Body of pancreas (tissue), 4 donors: ENCODE data around the gene TMUB1. TPM values are rescaled to one million over a fixed set of nuclear protein-coding genes. Genes with fewer than 3 reads are reported as not detected.
A peak's percentile ranks its signal among the peaks of the same experiment; 100 is the strongest.

Source experiments
- ATAC-seq: fragments of 150-250 bp; one replicate; pipeline ENCODE4 v1.9.1; 2016
- DNase-seq, 4 donors: peaks; one replicate each; pipeline ENCODE4 v3.0.0-alpha.2; 2019
- H3K27ac ChIP-seq, 4 donors: fragments of 200-600 bp; sonication (generic); 1 replicate in 3 of 4; 2 replicates in 1 of 4; pipeline versions ENCODE4 v1.5.1 to v1.6.1; 2016 to 2019; ENCODE audit warnings: mild to moderate bottlenecking in 1 of 4, mixed read lengths in 1 of 4, moderate library complexity in 1 of 4
- H3K27me3 ChIP-seq, 2 donors: fragments of 200-600 bp; sonication (generic); one replicate each; pipeline ENCODE4 v1.6.0; 2016; ENCODE audit warnings: mild to moderate bottlenecking in 1 of 2
- H3K36me3 ChIP-seq, 2 donors: fragments of 200-600 bp; sonication (generic); replicated peaks in 1 of 2; 2 replicates each; pipeline ENCODE4 v1.5.1; 2016; ENCODE audit warnings: low read depth in 2 of 2; ENCODE audit not compliant: insufficient read depth in 1 of 2
- H3K4me1 ChIP-seq: fragments of 200-600 bp; sonication (generic); one replicate; pipeline ENCODE4 v1.6.0; 2016
- H3K4me3 ChIP-seq, 2 donors: fragments of 200-600 bp; sonication (generic); 1 replicate in 1 of 2; 2 replicates in 1 of 2; pipeline ENCODE4 v1.5.1; 2016 to 2019
- H3K9me3 ChIP-seq, 3 donors: fragments of 200-600 bp; sonication (generic); 1 replicate in 2 of 3; 2 replicates in 1 of 3; pipeline ENCODE4 v1.5.1; 2016
- CTCF ChIP-seq, 7 experiments: fragments of 450-650 bp in 4 of 7; fragments of 200-600 bp in 3 of 7; sonication (generic) in 3 of 7; IDR thresholded peaks; one replicate each; pipeline ENCODE4 v1.5.1; 2016 to 2019; ENCODE audit warnings: antibody characterized with exemption in 7 of 7
- POLR2A ChIP-seq, 3 donors: fragments of 450-650 bp; IDR thresholded peaks; one replicate each; pipeline ENCODE4 v1.6.1; 2016; ENCODE audit warnings: antibody characterized with exemption in 3 of 3, mild to moderate bottlenecking in 2 of 3
- WGBS, 2 donors: methylation state at CpG; one replicate each; pipeline ENCODE4 v1.1.5; 2017; 5-methylcytosine and 5-hydroxymethylcytosine counted together
- intact Hi-C: fragments of 100-400 bp; cut with DNase I; formaldehyde crosslinking; loops from one replicate; pipeline ENCODE4 v1.15.1; 2023
- total RNA-seq, 2 donors: library from RNA; depleted of rRNA; stranded (reverse); fragments of >200 nt; gene quantifications; one replicate each; pipeline ENCODE4 v1.1.0, GENCODE V29; 2016

The TMUB1 gene
- total RNA-seq, 2 donors from 2014 or later, result 34.9 to 54.2 TPM

GRCh38 chr7:151114151-151115090 lies 31.1 kb upstream of the TMUB1 start:
- Histone ChIP-seq H3K9me3 (no peaks in the 10 kb centered on the region), H3K27me3 (no peaks in the 10 kb centered on the region), H3K27ac (peak overlapping the region in 2 of 4 donors; percentile 35 to 63), H3K4me3 (no peak overlapping the region), H3K36me3 (peaks cover 0 to 11% of the 10 kb centered on the region in 2 donors), H3K4me1 (peaks cover 52% of the 10 kb centered on the region)
- intact Hi-C loops, result loop anchor here (10.0 kb wide), 1 partner anchor 220 kb away; no protein-coding TSS in a partner anchor
- 21 to 39% methylated on average over 19 to 80 of the region's 101 CpGs for WGBS, 2 donors
- peak; percentile 19 for ATAC-seq
- peak in 3 of 4 donors; percentile 41 to 64 (median 43) for DNase-seq
- TF ChIP-seq CTCF (IDR thresholded peaks at IDR 0.05) (no peak), POLR2A (IDR thresholded peaks at IDR 0.05) (no peak)

GRCh38 chr7:151113344-151114150 lies 30.3 kb upstream of the TMUB1 start:
- Histone ChIP-seq H3K9me3 (no peaks in the 10 kb centered on the region), H3K27ac (peak overlapping the region in 3 of 4 donors; percentile 21 to 63 (median 35)), H3K4me3 (no peak overlapping the region), H3K4me1 (peaks cover 52% of the 10 kb centered on the region), H3K27me3 (no peaks in the 10 kb centered on the region), H3K36me3 (peaks cover 0 to 4% of the 10 kb centered on the region in 2 donors)
- intact Hi-C loops, result loop anchor here (10.0 kb wide), 1 partner anchor 219 kb away; no protein-coding TSS in a partner anchor
- TF ChIP-seq CTCF (IDR thresholded peaks at IDR 0.05) (peak in 1 of 7 experiments; percentile 8), POLR2A (IDR thresholded peaks at IDR 0.05) (no peak)
- WGBS, 2 donors, result 36 to 68% methylated on average over 11 to 13 of the region's 13 CpGs
- DNase-seq (peak in 2 of 4 donors; percentile 37 to 56), ATAC-seq (no peak)

- TF ChIP-seq POLR2A (IDR thresholded peaks at IDR 0.05) (no peak), CTCF (IDR thresholded peaks at IDR 0.05) (peak; percentile 86 to 94 (median 90))
- DNase-seq, result peak; percentile 83 to 89 (median 84)
Measured at GRCh38 chr7:151110941-151111645, 27.8 kb upstream of the TMUB1 start.

DNA sequence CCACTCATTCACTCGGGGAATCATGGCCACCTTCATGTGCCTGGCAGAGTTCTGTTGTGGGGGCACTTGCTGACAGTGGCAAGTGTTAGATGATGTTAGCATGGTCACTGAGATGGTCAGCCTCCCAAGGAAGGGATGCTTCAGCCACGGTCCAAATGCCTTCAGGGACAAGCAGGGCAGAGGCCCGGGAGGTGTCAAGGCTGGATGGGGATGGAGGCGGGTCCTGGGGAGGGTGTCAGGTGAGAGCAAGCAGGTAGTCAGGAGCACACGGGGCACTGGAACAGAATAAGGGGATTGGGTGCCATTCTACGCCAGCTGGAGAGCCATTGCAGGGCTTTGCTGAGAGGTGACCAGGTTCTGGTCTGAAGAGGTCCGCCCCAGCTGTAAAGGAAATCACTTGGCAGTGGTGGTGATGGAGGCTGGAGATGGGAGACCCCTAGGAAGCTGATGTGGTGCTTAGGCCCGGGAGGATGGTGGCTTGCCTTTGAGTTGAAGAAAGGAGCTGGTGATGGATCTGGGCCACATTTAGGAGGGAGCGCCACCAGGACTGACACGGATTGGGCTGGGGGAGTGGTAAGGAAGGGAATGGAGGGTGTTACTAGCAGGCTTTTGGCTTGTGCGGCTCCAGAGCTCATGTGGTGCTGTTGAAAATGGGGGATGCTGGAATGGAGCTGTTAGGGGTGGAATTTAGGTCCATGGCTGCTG lies 27.1 kb upstream of the TMUB1 start:
- ATAC-seq, result no peak
- H3K4me1 ChIP-seq, result peaks cover 40% of the 10 kb centered on the region
- H3K27me3 ChIP-seq, result no peaks in the 10 kb centered on the region
- intact Hi-C loops, result loop anchor here (10.0 kb wide), 1 partner anchor 216 kb away; no protein-coding TSS in a partner anchor
- no peaks in the 10 kb centered on the region for H3K9me3 ChIP-seq
- WGBS, 2 donors, result 61 to 63% methylated on average over 8 to 11 of the region's 11 CpGs
- peak overlapping the region in 1 of 4 donors; percentile 80 for H3K27ac ChIP-seq
- no peaks in the 10 kb centered on the region for H3K36me3 ChIP-seq
- no peak overlapping the region for H3K4me3 ChIP-seq
- TF ChIP-seq CTCF (IDR thresholded peaks at IDR 0.05), result no peak
- TF ChIP-seq POLR2A (IDR thresholded peaks at IDR 0.05), result no peak
- no peak for DNase-seq

More at GRCh38 chr7:151110941-151111645, 27.8 kb upstream of the TMUB1 start:
- Histone ChIP-seq H3K4me3 (no peak overlapping the region), H3K27me3 (no peaks in the 10 kb centered on the region), H3K27ac (peak overlapping the region; percentile 15 to 80 (median 61)), H3K36me3 (no peaks in the 10 kb centered on the region), H3K4me1 (peaks cover 46% of the 10 kb centered on the region), H3K9me3 (no peaks in the 10 kb centered on the region)
- intact Hi-C loops, result loop anchor here (10.0 kb wide), 1 partner anchor 216 kb away; no protein-coding TSS in a partner anchor
- WGBS, 2 donors, result 21 to 27% methylated on average over 16 to 19 of the region's 20 CpGs
- peak; percentile 77 for ATAC-seq
